ENCODE results near the gene MIOX.

MIOX gene

GRCh38 chr22:50508897-50509296 is 22.2 kb downstream of the MIOX start:
- Histone ChIP-seq H3K4me3 (ENCODE audit: low read depth, low read length) (peak overlapping the region; percentile 80), H3K36me3 (ENCODE audit: control insufficient read depth, insufficient read depth, low read length) (no peaks in the 10 kb centered on the region), H3K27ac (peak overlapping the region; percentile 68), H3K79me2 (peaks cover 19% of the 10 kb centered on the region), H3K4me2 (ENCODE audit: low read length) (peak overlapping the region; percentile 77), H2AFZ (no peak overlapping the region), H3K4me1 (no peaks in the 10 kb centered on the region), H3K9me3 (ENCODE audit: control insufficient read depth, low read length) (no peaks in the 10 kb centered on the region), H3K9ac (no peak overlapping the region), H3K27me3 (ENCODE audit: control insufficient read depth, insufficient read depth, low read length) (no peaks in the 10 kb centered on the region)
- TF ChIP-seq CTCF (IDR thresholded peaks at IDR 0.05), result no peak

DNA sequence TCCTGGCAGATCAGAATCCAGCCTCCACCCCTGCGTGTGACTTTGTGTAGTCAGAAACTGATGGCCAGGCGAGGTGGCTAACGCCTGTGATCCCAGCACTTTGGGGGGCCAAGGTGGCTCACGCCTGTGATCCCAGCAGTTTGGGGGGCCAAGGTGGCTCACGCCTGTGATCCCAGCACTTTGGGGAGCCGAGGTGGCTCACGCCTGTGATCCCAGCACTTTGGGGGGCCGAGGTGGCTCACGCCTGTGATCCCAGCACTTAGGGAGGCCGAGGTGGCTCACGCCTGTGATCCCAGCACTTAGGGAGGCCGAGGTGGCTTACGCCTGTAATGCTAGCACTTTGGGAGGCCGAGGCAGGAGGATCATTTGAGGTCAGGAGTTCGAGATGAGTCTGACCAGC is 26.5 kb downstream of the MIOX start:
- Histone ChIP-seq H3K36me3 (ENCODE audit: control insufficient read depth, insufficient read depth, low read length) (no peaks in the 10 kb centered on the region), H3K27ac (no peak overlapping the region), H3K4me2 (ENCODE audit: low read length) (no peak overlapping the region), H3K27me3 (ENCODE audit: control insufficient read depth, insufficient read depth, low read length) (no peaks in the 10 kb centered on the region), H2AFZ (no peak overlapping the region), H3K9me3 (ENCODE audit: control insufficient read depth, low read length) (no peaks in the 10 kb centered on the region), H3K4me1 (no peaks in the 10 kb centered on the region), H3K9ac (no peak overlapping the region), H3K4me3 (ENCODE audit: low read depth, low read length) (no peak overlapping the region), H3K79me2 (peaks cover 41% of the 10 kb centered on the region)
- no peak for TF ChIP-seq CTCF (IDR thresholded peaks at IDR 0.05)

DNA sequence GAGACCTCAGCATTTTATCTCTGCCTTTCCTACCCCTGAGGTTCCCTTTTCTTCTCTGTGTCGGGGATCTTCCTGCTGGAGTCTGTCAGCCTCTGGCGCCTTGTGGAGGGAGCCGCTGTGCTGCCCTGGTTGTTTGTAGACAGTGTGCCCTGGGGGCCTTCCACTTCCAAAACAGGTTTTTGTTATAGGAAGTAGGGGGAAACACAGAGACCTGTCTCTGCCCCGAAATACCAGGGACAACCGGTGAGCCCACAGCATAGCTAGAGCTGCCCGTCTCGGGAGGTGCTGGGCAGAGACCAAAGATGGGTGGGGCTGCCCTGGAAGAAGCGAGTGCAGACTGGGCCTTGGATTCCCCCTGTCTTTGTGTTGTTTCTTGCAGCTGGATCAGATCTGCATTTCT is 29.4 kb downstream of the MIOX start:
- no peaks in the 10 kb centered on the region for H3K4me1 ChIP-seq
- H3K4me2 ChIP-seq (ENCODE audit: low read length), result no peak overlapping the region
- TF ChIP-seq CTCF (IDR thresholded peaks at IDR 0.05), result no peak
- H3K9me3 ChIP-seq (ENCODE audit: control insufficient read depth, low read length), result no peaks in the 10 kb centered on the region
- H3K27me3 ChIP-seq (ENCODE audit: control insufficient read depth, insufficient read depth, low read length), result no peaks in the 10 kb centered on the region
- H3K36me3 ChIP-seq (ENCODE audit: control insufficient read depth, insufficient read depth, low read length), result no peaks in the 10 kb centered on the region
- H3K27ac ChIP-seq, result no peak overlapping the region
- H3K9ac ChIP-seq, result no peak overlapping the region
- H2AFZ ChIP-seq, result no peak overlapping the region
- H3K4me3 ChIP-seq (ENCODE audit: low read depth, low read length), result no peak overlapping the region
- H3K79me2 ChIP-seq, result peaks cover 41% of the 10 kb centered on the region

DNA sequence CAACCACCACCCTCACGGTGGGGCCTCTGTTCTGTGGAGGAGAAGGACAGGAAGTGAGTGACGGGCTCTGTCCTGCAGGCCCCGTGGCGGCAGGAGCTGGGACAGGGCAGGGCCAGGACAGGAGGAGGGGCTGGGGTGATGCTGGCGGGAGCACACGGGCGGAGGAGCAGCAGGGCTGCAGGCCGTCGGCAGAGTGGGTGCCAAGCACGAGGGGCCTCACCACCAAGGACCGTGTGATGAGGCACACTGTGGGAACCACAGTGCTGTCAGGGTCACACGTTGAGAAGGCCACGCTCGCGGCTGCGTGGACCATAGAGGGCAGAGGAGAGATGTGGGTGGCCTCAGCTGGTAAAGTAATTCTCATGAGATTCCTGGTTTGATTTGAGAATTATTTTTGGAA is 30.2 kb downstream of the MIOX start:
- no peak overlapping the region for H2AFZ ChIP-seq
- H3K27ac ChIP-seq, result no peak overlapping the region
- H3K9ac ChIP-seq, result no peak overlapping the region
- no peaks in the 10 kb centered on the region for H3K36me3 ChIP-seq (ENCODE audit: control insufficient read depth, insufficient read depth, low read length)
- no peaks in the 10 kb centered on the region for H3K4me1 ChIP-seq
- no peak overlapping the region for H3K4me3 ChIP-seq (ENCODE audit: low read depth, low read length)
- no peak overlapping the region for H3K4me2 ChIP-seq (ENCODE audit: low read length)
- no peak for TF ChIP-seq CTCF (IDR thresholded peaks at IDR 0.05)
- peaks cover 40% of the 10 kb centered on the region for H3K79me2 ChIP-seq
- H3K27me3 ChIP-seq (ENCODE audit: control insufficient read depth, insufficient read depth, low read length), result no peaks in the 10 kb centered on the region
- H3K9me3 ChIP-seq (ENCODE audit: control insufficient read depth, low read length), result no peaks in the 10 kb centered on the region

DNA sequence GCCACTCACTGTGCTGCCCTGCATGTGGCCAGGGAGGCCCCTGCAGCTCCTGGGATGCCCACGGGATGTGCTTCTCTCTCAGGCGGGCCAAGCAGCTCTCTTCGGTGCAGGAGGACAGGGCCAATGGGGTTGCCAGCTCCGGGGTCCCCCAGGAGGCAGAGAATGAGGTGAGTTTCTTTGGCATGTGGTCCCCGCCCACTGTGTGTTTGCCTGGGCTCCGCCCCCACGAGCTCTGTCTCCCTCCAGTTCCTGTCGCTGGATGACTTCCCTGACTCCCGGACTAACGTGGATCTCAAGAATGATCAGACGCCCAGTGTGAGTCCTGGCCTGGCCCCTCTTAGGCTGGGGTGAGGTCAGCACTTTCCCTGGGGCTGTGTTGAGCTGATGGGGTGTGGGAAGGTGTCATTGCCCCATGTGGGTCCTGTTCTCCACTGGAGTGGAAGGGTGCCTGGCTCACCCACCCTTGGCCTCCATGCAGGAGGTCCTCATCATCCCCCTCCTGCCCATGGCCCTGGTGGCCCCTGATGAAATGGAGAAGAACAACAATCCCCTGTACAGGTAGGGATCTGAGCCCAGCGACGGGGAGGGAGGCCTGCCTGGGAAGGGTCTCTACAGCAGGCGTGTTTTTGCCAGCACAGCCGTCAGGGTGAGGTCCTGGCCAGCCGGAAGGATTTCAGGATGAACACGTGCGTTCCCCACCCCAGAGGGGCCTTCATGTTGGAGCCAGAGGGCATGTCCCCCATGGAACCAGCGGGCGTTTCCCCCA is 31.0 kb downstream of the MIOX start:
- Histone ChIP-seq H3K4me3 (ENCODE audit: low read depth, low read length) (no peak overlapping the region), H3K27ac (no peak overlapping the region), H3K36me3 (ENCODE audit: control insufficient read depth, insufficient read depth, low read length) (no peaks in the 10 kb centered on the region), H3K27me3 (ENCODE audit: control insufficient read depth, insufficient read depth, low read length) (no peaks in the 10 kb centered on the region), H2AFZ (no peak overlapping the region), H3K4me1 (no peaks in the 10 kb centered on the region), H3K79me2 (peaks cover 34% of the 10 kb centered on the region), H3K4me2 (ENCODE audit: low read length) (no peak overlapping the region), H3K9ac (no peak overlapping the region), H3K9me3 (ENCODE audit: control insufficient read depth, low read length) (no peaks in the 10 kb centered on the region)
- TF ChIP-seq CTCF (IDR thresholded peaks at IDR 0.05), result no peak

All from parathyroid adenoma (tissue), 2 donors.